Left hindlimb (tissue), 1 donor: Measurements from ENCODE around the gene SAT2.

Experiments used
- DNase-seq: peaks from one replicate; pipeline ENCODE4 v3.0.0-alpha.2; 2018

Gene SAT2

DNA sequence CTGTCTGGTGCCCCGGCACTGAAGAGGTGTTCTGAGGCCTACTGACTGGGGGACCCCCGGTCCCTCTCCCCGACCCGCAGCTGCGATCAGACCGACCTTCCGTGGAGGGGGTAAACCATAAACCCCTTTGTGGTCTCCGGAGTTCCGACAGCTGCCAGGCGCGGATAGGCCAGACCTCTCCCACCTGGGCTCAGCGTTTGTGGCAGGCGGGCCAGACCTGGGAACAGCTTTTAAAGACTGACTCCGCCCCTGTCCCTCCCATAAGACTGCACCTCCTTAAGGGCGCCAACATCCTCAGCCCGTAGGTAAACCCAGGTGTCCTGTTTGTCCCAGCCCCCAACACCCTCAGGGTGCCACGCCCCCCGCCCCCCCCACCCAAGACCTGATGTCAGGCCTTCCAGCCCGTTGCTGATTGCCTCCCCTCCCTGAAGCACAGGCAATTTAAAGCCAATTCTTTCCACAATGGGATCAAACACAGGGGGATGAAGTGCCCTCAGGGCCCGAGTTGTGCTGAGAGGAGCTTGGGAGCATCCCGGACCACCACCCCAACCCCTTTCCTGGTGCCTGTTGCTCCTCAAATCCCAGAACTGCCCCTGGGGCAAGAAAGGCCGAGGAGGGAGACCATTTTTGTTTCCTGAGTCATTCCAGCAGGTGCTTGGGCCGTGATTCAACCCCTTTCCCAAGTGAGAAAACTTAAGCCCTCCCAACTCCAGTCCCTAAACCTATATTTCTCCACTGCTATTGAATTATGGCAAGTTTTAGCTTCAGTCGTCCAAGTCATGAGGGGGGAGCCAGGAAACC lies 37.5 kb downstream of the SAT2 start, which contains the start of gene SOX15:
Gene SOX15 (minus strand): TSS at position 204 of the 801 bp plus-strand sequence. CDS start 418 bp downstream, outside the sequence.
- no peak for DNase-seq

DNA sequence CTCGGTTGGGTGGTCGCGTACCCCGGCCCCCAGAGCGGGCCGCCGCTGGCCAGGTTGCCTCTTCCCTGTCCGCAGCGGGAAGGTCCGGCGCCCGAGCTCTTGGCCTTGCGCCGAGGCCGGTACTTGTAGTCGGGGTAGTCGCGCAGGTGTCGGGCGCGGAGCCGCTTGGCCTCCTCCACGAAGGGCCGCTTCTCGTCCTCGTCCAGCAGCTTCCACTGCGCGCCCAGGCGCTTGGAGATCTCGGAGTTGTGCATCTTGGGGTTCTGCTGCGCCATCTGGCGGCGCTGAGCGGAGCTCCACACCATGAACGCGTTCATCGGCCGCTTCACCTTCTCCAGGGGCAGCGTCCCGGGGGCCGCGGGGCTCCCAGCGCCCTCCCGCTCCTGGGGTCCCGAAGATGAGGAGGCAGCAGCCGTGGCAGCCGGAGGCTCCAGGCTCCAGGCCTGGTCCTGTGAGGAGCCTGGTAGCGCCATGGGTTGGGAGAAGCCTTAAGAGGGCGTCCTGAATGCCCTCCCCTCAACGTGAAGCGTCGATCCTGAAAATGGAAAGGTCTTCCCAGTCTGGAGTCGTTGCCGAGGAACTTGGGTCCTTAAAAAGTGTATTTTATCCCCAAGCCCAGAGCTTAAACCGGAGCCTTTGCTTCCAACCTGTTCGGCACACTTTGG lies 38.3 kb downstream of the SAT2 start:
- DNase-seq, result peak; percentile 82

DNA sequence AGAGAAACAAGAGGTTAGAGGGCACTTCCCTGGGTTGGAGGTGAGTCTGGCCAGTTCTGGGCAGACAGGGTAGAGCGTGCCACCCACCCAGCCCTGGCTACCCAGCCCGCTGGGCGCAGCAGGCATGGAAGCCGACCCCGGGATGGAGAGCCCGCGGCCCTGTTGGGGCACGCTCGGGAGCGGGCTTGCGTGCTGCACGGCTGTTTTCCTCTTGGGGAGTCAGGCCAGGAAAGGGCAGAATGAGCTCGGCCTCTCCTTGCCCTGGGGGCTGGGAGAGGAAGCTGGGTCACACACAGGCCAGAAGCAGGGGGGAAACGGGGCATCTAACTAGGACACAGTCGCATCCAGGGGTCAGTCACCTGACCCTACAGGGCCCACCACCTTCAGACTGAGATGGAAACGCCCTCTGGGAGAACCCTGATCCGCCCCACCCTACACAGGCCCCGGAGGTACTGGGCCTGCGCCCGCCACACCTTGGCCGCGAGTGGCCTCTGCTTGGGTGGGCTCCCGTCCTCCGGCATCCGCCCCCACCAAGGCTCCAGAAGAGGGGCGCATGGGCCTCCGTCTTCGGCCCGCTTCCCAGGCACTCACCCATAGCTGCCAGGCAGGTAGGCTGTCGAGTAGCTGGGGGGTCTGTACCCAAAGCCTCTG lies 38.9 kb downstream of the SAT2 start:
- no peak for DNase-seq

DNA sequence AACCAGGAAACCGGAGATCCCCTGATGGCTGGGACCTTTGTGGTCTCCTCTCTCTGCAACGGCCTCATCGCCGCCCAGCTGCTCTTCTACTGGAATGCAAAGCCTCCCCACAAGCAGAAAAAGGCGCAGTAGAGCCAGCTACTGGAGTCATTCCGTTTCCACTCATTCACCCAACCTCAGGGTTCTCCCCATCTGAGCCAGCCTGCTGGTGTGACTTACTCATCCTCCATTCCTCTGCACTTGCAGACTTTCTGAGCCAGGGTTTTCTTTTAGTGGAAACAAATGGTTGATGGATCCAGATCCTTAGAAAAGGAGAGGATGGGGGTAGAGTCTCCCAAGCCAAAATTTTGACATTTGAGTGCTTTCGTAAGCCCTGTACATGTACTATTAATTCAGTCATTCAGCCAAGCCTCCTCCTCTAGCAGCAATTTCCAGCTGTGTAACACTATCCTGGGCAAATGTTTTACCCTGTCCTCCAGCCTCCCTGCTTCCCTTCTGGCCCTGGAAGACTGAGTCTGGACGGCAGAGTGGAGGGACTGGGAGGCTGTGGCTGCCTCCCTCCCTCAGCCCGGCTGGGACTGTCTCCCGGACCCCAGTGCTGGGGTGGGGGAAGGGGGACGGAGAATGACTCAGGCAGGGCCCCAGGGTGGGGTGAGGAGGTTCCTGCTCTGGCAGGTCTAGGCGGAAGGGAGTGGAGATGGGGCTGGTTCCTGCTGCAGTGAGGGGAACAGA lies 40.0 kb downstream of the SAT2 start:
- DNase-seq, result no peak

DNA sequence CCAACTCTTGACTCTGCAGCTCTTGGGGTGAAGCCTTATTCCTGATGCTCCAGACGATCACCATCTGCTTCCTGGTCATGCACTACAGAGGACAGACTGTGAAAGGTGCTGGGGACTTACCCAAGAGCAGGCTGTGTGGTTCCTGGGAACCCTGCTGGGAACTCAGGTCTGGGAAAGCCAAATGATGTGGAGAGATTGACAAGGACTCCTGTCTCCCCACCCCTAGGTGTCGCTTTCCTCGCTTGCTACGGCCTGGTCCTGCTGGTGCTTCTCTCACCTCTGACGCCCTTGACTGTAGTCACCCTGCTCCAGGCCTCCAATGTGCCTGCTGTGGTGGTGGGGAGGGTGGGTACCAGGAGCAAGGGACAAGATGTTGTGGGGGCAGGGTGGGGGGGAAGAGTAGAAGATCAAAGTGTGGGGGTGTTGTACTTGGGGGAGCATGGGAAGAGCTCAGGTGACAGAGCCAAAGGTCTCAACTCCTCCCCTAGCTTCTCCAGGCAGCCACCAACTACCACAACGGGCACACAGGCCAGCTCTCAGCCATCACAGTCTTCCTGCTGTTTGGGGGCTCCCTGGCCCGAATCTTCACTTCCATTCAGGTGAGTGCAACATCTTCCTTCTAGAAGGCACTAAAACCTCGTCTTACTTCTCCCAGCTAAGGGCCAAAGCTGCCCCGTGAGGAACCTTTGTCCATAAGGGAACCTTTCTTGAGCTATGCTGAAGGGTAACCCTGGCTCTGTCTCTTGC lies 40.8 kb downstream of the SAT2 start:
- DNase-seq, result no peak

DNA sequence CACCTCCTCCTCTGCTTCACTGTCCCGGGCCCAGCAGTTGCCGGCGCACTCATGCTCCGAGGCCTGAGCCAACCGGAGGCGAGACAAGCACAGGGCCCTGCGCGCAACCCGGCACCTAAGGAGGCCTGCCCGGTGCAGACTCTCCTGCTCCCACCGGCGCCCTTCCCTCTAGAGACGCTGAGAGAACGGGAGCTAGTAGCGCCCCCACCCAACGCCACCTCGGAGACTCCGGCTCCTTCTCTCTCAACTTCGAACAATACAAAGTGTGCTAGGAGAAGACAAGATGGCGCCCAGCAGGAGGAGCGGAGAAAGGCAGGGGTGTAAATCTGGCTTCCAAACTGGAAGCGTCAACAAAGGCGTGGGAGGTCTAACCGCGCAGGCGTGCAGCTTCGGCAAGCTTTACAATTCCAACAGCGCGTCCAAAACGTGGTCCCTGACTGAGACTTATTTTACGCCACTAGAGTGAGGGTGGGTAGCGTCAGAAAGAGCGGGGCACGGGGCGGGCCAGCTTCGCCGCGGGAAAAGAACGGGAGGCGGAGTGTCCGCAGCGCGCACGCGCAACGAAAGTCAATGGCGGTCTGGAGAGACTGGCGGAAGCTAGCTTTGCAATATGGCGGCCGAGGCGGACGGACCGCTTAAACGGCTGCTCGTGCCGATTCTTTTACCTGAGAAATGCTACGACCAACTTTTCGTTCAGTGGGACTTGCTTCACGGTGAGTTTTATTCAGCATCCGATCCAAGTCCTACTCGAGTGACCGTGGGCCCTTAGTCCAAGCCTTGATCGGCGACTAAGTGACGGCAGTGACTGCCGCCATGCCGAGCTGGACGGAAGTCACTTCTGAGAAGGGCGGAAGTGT lies 44.1 kb downstream of the SAT2 start, which contains the start of gene MPDU1:
Gene MPDU1 (plus strand): TSS at position 600 of the 857 bp plus-strand sequence. CDS start 11 bp downstream, at position 611.
- peak; percentile 99 for DNase-seq

DNA sequence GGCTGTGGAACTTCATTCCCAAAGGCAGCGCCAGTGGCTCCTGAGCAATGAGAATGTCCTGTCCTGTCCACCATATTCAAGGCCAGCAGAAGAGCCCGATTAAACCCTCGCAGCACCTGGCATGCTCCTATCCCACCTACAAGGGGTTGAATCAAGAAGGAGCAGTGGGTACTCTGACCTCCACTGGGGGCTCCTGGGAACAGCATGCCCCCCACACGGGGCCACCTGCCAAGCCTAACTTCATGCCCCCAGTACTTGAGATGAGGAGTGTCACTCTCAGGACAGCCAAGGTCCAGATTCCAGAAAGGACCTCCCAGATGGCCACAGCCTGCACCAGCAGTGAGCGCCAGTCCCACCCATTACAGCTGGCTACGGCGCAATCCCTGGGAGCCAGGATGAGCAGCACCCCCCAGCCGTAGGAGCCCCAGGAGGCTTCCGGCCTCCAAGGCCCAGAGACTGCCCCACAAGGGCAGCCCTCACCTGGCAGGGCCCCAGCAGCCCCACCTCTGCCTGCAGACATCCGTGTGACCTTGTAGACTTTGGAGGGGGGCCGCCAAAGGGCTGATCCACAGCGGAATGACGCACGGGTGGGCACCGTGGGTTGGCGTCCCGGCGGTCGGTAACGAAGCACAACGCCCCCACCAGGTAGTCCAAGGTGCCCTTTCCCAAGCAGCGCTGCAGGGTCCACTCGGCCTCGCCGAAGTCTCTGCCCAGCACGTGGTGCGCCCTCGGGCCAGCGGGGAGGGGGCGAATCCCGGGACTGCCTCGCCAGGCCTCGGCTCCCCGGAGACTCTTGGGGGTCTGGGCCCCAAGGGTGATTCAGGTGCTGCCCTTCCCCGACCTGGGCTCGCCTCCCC lies 45.0 kb downstream of the SAT2 start:
- no peak for DNase-seq

DNA sequence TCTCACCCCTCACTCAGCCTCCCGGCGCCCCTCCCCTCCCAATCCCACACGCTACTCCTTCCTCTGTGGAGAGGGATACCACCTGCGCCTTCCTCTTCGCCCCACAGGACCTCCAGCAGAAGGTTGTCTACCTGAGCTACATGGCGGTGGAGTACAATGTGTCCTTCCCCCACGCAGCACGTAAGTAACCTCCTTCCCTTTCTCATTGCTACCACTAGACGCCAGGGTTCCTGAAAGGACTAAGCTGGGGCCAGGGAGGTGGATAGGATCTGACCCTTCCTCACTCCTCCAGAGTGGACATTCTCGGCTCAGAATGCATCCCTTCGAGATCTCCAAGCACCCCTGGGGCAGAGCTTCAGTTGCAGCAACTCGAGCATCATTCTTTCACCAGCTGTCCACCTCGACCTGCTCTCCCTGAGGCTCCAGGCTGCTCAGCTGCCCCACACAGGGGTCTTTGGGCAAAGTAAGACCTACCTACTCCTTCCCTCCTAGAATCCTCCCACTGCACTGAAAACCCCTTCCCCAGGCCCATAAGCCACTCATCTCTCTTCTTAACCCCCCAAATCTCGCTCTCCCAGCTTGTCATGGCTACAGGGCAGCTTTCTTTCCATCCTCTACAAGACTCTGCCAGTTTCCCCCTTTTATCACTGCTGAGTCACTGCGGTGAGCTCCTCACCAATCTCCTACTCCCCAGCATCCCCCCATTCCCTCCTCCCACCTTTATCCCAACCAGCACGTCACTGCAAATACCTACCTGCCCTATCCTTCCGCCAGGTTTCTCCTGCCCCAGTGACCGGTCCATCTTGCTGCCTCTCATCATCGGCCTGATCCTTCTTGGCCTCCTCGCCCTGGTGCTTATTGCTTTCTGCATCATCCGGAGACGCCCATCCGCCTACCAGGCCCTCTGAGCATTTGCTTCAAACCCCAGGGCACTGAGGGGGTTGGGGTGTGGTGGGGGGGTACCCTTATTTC lies 46.7 kb downstream of the SAT2 start:
- DNase-seq, result no peak

DNA sequence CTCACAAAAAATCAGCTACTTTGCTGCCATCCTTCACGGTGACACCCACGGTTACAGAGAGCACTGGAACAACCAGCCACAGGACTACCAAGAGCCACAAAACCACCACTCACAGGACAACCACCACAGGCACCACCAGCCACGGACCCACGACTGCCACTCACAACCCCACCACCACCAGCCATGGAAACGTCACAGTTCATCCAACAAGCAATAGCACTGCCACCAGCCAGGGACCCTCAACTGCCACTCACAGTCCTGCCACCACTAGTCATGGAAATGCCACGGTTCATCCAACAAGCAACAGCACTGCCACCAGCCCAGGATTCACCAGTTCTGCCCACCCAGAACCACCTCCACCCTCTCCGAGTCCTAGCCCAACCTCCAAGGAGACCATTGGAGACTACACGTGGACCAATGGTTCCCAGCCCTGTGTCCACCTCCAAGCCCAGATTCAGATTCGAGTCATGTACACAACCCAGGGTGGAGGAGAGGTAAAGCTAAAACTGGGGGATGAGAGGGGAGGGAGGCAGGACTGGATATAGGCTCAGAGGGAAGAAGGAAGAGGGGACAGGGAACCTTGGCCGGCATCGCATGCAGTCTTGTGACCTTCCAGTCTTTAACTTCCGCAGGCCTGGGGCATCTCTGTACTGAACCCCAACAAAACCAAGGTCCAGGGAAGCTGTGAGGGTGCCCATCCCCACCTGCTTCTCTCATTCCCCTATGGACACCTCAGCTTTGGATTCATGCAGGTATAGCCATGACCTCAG lies 47.6 kb downstream of the SAT2 start:
- DNase-seq, result no peak

DNA sequence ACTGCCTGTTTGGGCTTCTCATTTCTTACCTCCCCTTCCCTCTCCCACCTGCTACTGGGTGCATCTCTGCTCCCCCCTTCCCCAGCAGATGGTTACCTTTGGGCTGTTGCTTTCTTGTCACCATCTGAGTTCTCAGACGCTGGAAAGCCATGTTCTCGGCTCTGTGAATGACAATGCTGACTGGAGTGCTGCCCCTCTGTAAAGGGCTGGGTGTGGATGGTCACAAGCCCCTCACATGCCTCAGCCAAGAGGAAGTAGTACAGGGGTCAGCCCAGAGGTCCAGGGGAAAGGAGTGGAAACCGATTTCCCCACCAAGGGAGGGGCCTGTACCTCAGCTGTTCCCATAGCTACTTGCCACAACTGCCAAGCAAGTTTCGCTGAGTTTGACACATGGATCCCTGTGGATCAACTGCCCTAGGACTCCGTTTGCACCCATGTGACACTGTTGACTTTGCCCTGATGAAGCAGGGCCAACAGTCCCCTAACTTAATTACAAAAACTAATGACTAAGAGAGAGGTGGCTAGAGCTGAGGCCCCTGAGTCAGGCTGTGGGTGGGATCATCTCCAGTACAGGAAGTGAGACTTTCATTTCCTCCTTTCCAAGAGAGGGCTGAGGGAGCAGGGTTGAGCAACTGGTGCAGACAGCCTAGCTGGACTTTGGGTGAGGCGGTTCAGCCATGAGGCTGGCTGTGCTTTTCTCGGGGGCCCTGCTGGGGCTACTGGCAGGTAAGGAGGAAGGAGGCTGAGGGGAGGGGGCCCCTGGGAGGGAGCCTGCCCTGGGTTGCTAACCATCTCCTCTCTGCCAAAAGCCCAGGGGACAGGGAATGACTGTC lies 48.4 kb downstream of the SAT2 start, which contains the start of gene CD68:
Gene CD68 (plus strand): TSS at position 638 of the 833 bp plus-strand sequence. CDS start 40 bp downstream, at position 678.
- peak; percentile 63 for DNase-seq

DNA sequence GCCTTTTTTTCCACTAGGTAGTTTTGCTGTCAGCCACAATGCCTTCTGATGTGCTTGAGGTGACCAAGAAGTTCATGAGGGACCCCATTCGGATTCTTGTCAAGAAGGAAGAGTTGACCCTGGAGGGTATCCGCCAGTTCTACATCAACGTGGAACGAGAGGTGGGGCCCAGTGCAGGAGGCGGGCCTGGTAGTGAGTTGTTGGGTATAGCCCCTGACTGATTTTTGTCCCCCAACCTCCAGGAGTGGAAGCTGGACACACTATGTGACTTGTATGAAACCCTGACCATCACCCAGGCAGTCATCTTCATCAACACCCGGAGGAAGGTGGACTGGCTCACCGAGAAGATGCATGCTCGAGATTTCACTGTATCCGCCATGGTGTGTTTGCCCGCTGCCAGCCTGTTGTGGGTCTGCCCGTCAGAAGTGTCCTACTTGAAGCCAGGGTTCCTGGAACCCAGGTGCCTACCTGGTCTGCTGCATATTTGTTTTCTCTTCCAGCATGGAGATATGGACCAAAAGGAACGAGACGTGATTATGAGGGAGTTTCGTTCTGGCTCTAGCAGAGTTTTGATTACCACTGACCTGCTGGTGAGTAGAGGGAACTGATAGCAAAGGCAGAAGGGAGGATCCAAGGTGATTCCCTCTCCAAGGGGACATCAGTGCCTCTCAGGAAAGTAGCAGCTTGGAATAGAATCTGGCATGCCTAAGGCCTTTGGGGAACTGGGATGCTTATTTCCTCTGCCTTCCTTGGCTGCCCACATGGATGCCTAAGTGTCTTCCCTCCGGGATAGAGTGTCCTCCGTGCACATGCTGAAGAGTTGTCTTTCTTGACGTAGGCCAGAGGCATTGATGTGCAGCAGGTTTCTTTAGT lies 50.1 kb downstream of the SAT2 start:
- DNase-seq, result no peak

DNA sequence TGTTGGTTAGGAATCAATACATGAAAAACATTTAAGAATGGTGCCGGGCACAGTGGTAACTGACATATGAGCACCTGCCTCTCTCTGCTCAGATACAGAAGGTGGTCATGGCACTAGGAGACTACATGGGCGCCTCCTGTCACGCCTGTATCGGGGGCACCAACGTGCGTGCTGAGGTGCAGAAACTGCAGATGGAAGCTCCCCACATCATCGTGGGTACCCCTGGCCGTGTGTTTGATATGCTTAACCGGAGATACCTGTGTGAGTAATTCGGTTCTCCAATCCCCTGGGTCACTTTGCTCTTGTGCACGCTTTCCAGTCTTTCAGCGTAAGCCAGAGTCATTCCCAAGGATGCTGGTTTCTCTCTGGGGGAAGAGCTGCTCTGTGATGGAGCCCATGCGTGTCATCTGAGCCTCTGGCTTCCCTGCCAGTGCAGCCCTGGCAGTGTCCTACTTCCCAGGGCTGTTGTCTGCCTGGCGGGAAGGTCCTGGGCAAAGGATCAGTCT lies 51.1 kb downstream of the SAT2 start:
- DNase-seq, result no peak
